GM21423 (cell line): Measurements from ENCODE around the gene ZNF175.

Experiments used
- ATAC-seq: cut with Tn5 transposase; IDR thresholded peaks from one replicate; pipeline ENCODE4 v1.9.1; 2021; ENCODE audit warnings: mild to moderate bottlenecking, moderate library complexity; ENCODE audit not compliant: unreplicated experiment

Gene ZNF175

GRCh38 chr19:51570962-51571575 lies at the start of gene ZNF175:
ZNF175 (plus strand) TSS chr19:51571283; CDS start chr19:51573330, 2,047 bp downstream.
- ATAC-seq: peak; percentile 83

- no peak for ATAC-seq
Measured at GRCh38 chr19:51521357-51521756, 49.7 kb upstream of the ZNF175 start.

- ATAC-seq: no peak
Measured at GRCh38 chr19:51521781-51522180, 49.3 kb upstream of the ZNF175 start.

GRCh38 chr19:51524666-51525264 lies 46.3 kb upstream of the ZNF175 start:
- no peak for ATAC-seq

GRCh38 chr19:51525651-51526050 lies 45.4 kb upstream of the ZNF175 start:
- ATAC-seq: no peak

GRCh38 chr19:51529301-51529700 lies 41.8 kb upstream of the ZNF175 start:
- ATAC-seq: no peak

GRCh38 chr19:51530616-51531015 lies 40.5 kb upstream of the ZNF175 start:
- no peak for ATAC-seq

- ATAC-seq: peak; percentile 85
Measured at GRCh38 chr19:51531349-51532315, 39.5 kb upstream of the ZNF175 start, which contains the start of gene SIGLEC6. SIGLEC6 (minus strand) TSS chr19:51531670; CDS start chr19:51531648, 22 bp downstream.

- ATAC-seq: no peak
Measured at GRCh38 chr19:51535535-51535934, 35.5 kb upstream of the ZNF175 start.

GRCh38 chr19:51539821-51540366 lies 31.2 kb upstream of the ZNF175 start:
- ATAC-seq: no peak

- ATAC-seq: no peak
Measured at GRCh38 chr19:51541458-51542357, 29.4 kb upstream of the ZNF175 start.

- no peak for ATAC-seq
Measured at GRCh38 chr19:51542699-51543098, 28.4 kb upstream of the ZNF175 start.

- no peak for ATAC-seq
Measured at GRCh38 chr19:51544038-51544437, 27.0 kb upstream of the ZNF175 start.

GRCh38 chr19:51546107-51546649 lies 24.9 kb upstream of the ZNF175 start:
- ATAC-seq: no peak

- no peak for ATAC-seq
Measured at GRCh38 chr19:51546650-51547396, 24.3 kb upstream of the ZNF175 start.

GRCh38 chr19:51547397-51548212 lies 23.5 kb upstream of the ZNF175 start:
- ATAC-seq: no peak

GRCh38 chr19:51548213-51548651 lies 22.9 kb upstream of the ZNF175 start:
- no peak for ATAC-seq

- ATAC-seq: no peak
Measured at GRCh38 chr19:51548891-51549305, 22.2 kb upstream of the ZNF175 start.
